LNCaP clone FGC (cell line): ENCODE measurements around the gene SEMA7A.

Source experiments
- DNase-seq: peaks from one replicate; pipeline ENCODE4 v3.0.0-alpha.2; 2011; ENCODE audit warnings: low read depth
- H3K4me3 ChIP-seq: 2 replicates; pipeline ENCODE4 v1.5.1; 2011; ENCODE audit warnings: mild to moderate bottlenecking, low read depth, low read length, control low read depth
- TF ChIP-seq, protein P1 (sequence below): IDR thresholded peaks from 2 replicates; pipeline ENCODE4 v1.5.1; 2012; ENCODE audit warnings: mild to moderate bottlenecking; ENCODE audit not compliant: control insufficient read depth, insufficient read depth; ENCODE audit errors: extremely low read depth

The SEMA7A gene

DNA sequence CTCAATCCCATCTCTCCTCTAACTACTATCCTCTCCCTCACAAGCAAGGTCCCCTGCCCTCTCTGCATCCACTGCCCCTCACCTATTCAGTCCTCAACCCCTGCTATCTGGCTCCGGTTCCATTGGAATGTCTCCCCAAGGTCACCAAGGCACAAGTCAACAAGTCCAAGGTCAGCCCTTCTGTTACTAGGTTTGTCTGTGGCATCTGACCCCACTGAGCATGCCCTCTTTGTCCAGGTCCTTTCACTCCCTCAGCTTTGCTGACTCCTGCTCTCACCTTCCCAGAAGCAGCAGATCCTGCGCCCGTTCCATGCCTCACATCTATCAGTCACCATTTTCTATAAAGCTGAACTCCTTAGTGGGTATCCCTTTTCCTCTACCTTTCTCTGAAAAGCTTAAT lies 8.3 kb upstream of the SEMA7A start:
- H3K4me3 ChIP-seq = no peak overlapping the region
- DNase-seq = no peak
- TF ChIP-seq, protein P1, sequence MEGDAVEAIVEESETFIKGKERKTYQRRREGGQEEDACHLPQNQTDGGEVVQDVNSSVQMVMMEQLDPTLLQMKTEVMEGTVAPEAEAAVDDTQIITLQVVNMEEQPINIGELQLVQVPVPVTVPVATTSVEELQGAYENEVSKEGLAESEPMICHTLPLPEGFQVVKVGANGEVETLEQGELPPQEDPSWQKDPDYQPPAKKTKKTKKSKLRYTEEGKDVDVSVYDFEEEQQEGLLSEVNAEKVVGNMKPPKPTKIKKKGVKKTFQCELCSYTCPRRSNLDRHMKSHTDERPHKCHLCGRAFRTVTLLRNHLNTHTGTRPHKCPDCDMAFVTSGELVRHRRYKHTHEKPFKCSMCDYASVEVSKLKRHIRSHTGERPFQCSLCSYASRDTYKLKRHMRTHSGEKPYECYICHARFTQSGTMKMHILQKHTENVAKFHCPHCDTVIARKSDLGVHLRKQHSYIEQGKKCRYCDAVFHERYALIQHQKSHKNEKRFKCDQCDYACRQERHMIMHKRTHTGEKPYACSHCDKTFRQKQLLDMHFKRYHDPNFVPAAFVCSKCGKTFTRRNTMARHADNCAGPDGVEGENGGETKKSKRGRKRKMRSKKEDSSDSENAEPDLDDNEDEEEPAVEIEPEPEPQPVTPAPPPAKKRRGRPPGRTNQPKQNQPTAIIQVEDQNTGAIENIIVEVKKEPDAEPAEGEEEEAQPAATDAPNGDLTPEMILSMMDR = no peak

GRCh38 chr15:74441248-74441941 lies 7.6 kb upstream of the SEMA7A start:
- TF ChIP-seq, protein P1 = no peak
- H3K4me3 ChIP-seq = no peak overlapping the region
- no peak for DNase-seq

GRCh38 chr15:74438721-74439316 lies 5.1 kb upstream of the SEMA7A start:
- DNase-seq = peak; percentile 46
- H3K4me3 ChIP-seq = no peak overlapping the region
- TF ChIP-seq, protein P1 = peak; percentile 86

DNA sequence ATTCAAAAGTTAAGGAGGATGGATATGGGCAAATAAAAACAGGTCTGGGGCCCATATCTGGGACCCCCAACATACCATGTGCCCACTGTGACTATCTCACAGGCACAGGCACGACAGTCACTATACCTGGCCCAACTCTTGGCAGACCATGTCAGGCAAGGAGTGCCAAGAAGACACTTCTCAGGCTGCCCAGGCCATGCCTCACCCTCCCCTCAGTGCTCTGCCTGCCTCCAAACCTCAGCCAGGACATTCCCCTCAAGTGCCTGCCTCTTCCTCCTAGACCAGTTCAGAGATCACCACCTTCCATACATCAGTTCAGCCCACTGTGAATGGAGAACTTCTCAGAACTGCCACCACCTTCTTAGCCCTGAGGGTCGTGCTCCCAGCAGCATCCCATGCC lies 4.4 kb upstream of the SEMA7A start:
- no peak overlapping the region for H3K4me3 ChIP-seq
- no peak for DNase-seq
- TF ChIP-seq, protein P1 = no peak

- TF ChIP-seq, protein P1 = no peak
- no peak for DNase-seq
- peak overlapping the region; percentile 51 for H3K4me3 ChIP-seq
Observed at GRCh38 chr15:74434263-74435136, 742 bp upstream of the SEMA7A start.

- DNase-seq = no peak
Observed at GRCh38 chr15:74432968-74433591, 678 bp downstream of the SEMA7A start.

More at GRCh38 chr15:74432968-74433591, 678 bp downstream of the SEMA7A start:
- H3K4me3 ChIP-seq = peak overlapping the region; percentile 51
- TF ChIP-seq, protein P1 = no peak
